ENCODE measurements around the gene SYCE3. TPM values are rescaled to one million over a fixed set of nuclear protein-coding genes. Genes with fewer than 3 reads are reported as not detected.

The SYCE3 gene
- total RNA-seq (not detected), polyA plus RNA-seq (not detected)
- long read RNA-seq, donor 1 = 0 reads
- long read RNA-seq, donor 2, transcript SYCE3-202 (3 exons, 448 nt) = major isoform, 15 of 17 reads
- long read RNA-seq, donor 2, partial matches to known transcripts = 0 of 17 reads
- long read RNA-seq, donor 2, other reads (novel, unspliced or antisense) = 0 of 17 reads
- long read RNA-seq, donor 3 = 0 reads

GRCh38 chr22:50562523-50563412, at the start of gene SYCE3:
SYCE3 (minus strand) TSS chr22:50562919; CDS start chr22:50556405, 6,514 bp downstream.
- Histone ChIP-seq H3K27ac (no peak within 1 kb of the TSS), H3K4me1 (ENCODE audit: insufficient read depth) (peaks cover 5% of the 10 kb centered on the region), H3K27me3 (no peaks in the 10 kb centered on the region), H3K36me3 (no peaks in the 10 kb centered on the region), H3K9me3 (no peaks in the 10 kb centered on the region), H3K4me3 (peak within 1 kb of the TSS; percentile 29)
- intact Hi-C loops (cut with DNase I) = no loop called here
- WGBS, 3 donors = 2 to 6% (median 5%) methylated on average over 54 to 61 of the region's 61 CpGs
- DNase-seq = peak; percentile 95 to 97 (median 96)
- no peak for TF ChIP-seq EP300 (IDR thresholded peaks at IDR 0.05)
- TF ChIP-seq, protein P1, sequence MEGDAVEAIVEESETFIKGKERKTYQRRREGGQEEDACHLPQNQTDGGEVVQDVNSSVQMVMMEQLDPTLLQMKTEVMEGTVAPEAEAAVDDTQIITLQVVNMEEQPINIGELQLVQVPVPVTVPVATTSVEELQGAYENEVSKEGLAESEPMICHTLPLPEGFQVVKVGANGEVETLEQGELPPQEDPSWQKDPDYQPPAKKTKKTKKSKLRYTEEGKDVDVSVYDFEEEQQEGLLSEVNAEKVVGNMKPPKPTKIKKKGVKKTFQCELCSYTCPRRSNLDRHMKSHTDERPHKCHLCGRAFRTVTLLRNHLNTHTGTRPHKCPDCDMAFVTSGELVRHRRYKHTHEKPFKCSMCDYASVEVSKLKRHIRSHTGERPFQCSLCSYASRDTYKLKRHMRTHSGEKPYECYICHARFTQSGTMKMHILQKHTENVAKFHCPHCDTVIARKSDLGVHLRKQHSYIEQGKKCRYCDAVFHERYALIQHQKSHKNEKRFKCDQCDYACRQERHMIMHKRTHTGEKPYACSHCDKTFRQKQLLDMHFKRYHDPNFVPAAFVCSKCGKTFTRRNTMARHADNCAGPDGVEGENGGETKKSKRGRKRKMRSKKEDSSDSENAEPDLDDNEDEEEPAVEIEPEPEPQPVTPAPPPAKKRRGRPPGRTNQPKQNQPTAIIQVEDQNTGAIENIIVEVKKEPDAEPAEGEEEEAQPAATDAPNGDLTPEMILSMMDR (IDR thresholded peaks at IDR 0.05) = peak; percentile 92 to 99 (median 95)

GRCh38 chr22:50612168-50612527, 49.4 kb upstream of the SYCE3 start:
- no peak overlapping the region for H3K27ac ChIP-seq
- WGBS, 3 donors = 30 to 45% (median 37%) methylated on average over 6 of the region's 6 CpGs
- H3K9me3 ChIP-seq = no peaks in the 10 kb centered on the region
- no peaks in the 10 kb centered on the region for H3K36me3 ChIP-seq
- intact Hi-C loops (cut with DNase I) = no loop called here
- no peaks in the 10 kb centered on the region for H3K27me3 ChIP-seq
- H3K4me1 ChIP-seq (ENCODE audit: insufficient read depth) = no peaks in the 10 kb centered on the region
- no peak for TF ChIP-seq POLR2A (IDR thresholded peaks at IDR 0.05)
- no peak for TF ChIP-seq EP300 (IDR thresholded peaks at IDR 0.05)
- TF ChIP-seq, protein P1 (IDR thresholded peaks at IDR 0.05) = no peak
- H3K4me3 ChIP-seq = no peak overlapping the region
- DNase-seq = peak in 1 of 5 donors; percentile 21

DNA sequence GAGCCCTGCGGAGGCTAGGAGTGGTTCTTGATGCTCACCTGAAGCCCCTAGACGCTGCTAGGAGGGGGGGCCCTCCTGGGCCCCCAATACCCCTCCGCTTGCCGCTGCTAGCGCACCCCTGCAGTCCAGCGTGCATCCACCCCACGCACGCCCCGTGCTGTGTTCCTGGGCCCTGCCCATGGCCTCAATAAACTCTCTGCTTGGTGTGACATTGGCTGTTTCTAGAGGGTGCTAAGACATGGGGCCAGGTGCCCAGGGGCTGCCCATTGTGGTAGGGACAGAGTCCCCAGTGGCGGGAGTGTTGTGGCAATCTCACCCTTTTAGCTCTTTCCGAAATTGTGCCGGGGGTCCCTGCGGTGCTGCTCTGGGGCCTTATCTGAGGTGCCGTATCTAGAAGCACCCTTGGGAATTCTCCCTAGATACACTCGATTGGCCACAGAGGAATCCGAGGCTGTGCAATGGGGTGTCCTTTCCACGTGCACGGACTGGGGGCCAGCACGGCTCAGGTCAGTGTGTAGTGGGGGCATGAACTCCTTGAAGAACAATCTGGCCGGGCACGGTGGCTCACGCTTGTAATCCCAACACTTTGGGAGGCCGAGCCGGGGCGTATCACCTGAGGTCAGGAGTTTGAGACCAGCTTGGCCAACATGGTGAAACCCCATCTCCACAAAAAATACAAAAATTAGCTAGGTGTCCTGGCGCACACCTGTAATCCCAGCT, 48.8 kb upstream of the SYCE3 start:
- TF ChIP-seq, protein P1 (IDR thresholded peaks at IDR 0.05) = no peak
- no peak for TF ChIP-seq EP300 (IDR thresholded peaks at IDR 0.05)
- no peak for TF ChIP-seq POLR2A (IDR thresholded peaks at IDR 0.05)

DNA sequence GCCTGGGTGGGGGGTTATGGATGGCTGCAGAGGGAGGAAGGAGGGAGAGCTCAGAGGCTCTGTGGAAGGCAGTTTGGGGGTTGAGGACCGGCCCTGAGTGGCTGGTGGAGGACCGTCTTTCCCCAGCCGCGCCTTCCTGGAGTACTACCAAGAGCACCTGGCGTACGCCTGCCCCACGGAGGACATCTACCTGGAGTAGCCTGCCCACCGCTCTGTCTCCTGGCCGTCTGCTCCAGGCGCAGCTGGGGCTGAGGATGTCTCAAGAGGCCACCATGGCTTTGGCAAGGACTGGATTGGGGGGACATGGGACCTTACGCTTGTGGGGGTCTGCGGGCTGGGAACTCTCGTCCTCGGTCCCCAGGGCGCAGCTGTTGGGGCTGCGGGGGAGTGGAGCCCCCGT, 47.9 kb upstream of the SYCE3 start:
- no peak for DNase-seq
- Histone ChIP-seq H3K4me3 (no peak overlapping the region), H3K27me3 (no peaks in the 10 kb centered on the region), H3K4me1 (ENCODE audit: insufficient read depth) (no peaks in the 10 kb centered on the region), H3K36me3 (no peaks in the 10 kb centered on the region), H3K9me3 (no peaks in the 10 kb centered on the region), H3K27ac (no peak overlapping the region)
- no peak for TF ChIP-seq EP300 (IDR thresholded peaks at IDR 0.05)
- TF ChIP-seq POLR2A (IDR thresholded peaks at IDR 0.05) = no peak
- TF ChIP-seq, protein P1 (IDR thresholded peaks at IDR 0.05) = no peak
- intact Hi-C loops (cut with DNase I) = no loop called here
- WGBS, 3 donors = 85 to 90% (median 90%) methylated on average over 17 of the region's 17 CpGs

More for the DNA sequence above, 48.8 kb upstream of the SYCE3 start:
- no peaks in the 10 kb centered on the region for H3K27me3 ChIP-seq
- H3K27ac ChIP-seq = no peak overlapping the region
- no peak overlapping the region for H3K4me3 ChIP-seq
- H3K4me1 ChIP-seq (ENCODE audit: insufficient read depth) = no peaks in the 10 kb centered on the region
- WGBS, 3 donors = 87 to 91% (median 87%) methylated on average over 26 of the region's 26 CpGs
- H3K9me3 ChIP-seq = no peaks in the 10 kb centered on the region
- no peaks in the 10 kb centered on the region for H3K36me3 ChIP-seq
- no peak for DNase-seq
- intact Hi-C loops (cut with DNase I) = no loop called here
